Measurements from ENCODE around the gene PPM1M. TPM values are rescaled to one million over a fixed set of nuclear protein-coding genes. Genes with fewer than 3 reads are reported as not detected.
A peak's percentile ranks its signal among the peaks of the same experiment; 100 is the strongest.
"Not testable (repeated sequence)": the region's sequence is repeated elsewhere in the genome, so short reads cannot be mapped to it uniquely, and the experiment has no call there.

PPM1M gene
- total RNA-seq, 1 donor: 28.2 TPM

DNA sequence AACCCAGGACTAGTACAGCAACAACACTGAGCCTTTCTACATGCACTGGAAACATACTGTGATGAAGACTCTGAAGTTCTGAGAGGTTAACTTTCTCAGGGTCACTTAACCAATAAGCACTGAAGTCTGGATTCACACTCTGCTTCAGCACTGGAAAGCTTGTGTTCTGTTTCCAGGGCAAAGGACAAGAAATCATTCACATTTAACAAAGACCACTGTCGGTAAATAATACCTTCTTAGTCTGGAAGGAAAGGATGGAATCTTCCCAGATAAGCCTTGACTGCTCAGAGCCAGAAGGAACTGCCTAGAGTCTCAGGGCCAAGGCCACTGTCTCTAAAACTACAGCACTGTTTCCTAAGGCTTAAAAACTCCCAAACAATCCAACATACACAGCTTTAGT is 37.7 kb downstream of the PPM1M start:
- no peaks in the 10 kb centered on the region for H4K20me1 ChIP-seq (ENCODE audit: insufficient read depth, low read length)
- no peaks in the 10 kb centered on the region for H3K36me3 ChIP-seq (ENCODE audit: insufficient read depth, low read length)
- no peak for DNase-seq (ENCODE audit: insufficient read length, low spot score, missing footprints)
- peaks cover 33% of the 10 kb centered on the region for H3K4me1 ChIP-seq (ENCODE audit: insufficient read depth, low read length)
- H3K9me3 ChIP-seq (ENCODE audit: low read depth, low read length): no peaks in the 10 kb centered on the region
- H3K27ac ChIP-seq (ENCODE audit: low read depth, low read length): no peak overlapping the region
- H3K4me2 ChIP-seq (ENCODE audit: insufficient read depth, low read length): no peak overlapping the region
- TF ChIP-seq CTCF (IDR thresholded peaks at IDR 0.05; ENCODE audit: extremely low read depth, low read depth, low read length): no peak
- H3K27me3 ChIP-seq (ENCODE audit: insufficient read depth, low read length): no peaks in the 10 kb centered on the region
- H3K79me2 ChIP-seq (ENCODE audit: insufficient read depth, low read length): peaks cover 4% of the 10 kb centered on the region
- no peak overlapping the region for H2AFZ ChIP-seq (ENCODE audit: low read length)
- H3K4me3 ChIP-seq (ENCODE audit: insufficient read depth, low read length): no peak overlapping the region

GRCh38 chr3:52284051-52284450 is 38.5 kb downstream of the PPM1M start:
- not testable (repeated sequence) for H3K36me3 ChIP-seq (ENCODE audit: insufficient read depth, low read length)

DNA sequence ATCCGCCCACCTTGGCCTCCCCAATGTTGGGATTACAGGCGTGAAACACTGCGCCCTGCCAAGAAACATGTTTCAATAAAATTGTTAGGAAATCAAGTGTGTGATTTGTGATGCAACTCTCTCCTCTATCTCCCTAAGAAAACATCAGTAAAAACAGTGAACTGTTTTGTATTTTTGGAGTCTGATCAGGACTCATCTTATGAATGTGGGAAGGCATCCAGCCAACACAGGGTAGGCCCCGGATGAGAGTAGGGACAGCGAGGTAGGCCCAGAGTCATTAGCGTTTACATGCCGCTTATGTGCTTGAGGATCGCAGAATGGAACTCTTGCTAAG is 41.2 kb downstream of the PPM1M start:
- Histone ChIP-seq H3K79me2 (ENCODE audit: insufficient read depth, low read length) (peaks cover 32% of the 10 kb centered on the region), H3K36me3 (ENCODE audit: insufficient read depth, low read length) (no peaks in the 10 kb centered on the region), H3K4me2 (ENCODE audit: insufficient read depth, low read length) (peak overlapping the region; percentile 88), H3K9me3 (ENCODE audit: low read depth, low read length) (no peaks in the 10 kb centered on the region), H2AFZ (ENCODE audit: low read length) (no peak overlapping the region), H3K4me3 (ENCODE audit: insufficient read depth, low read length) (peak overlapping the region; percentile 99), H3K27me3 (ENCODE audit: insufficient read depth, low read length) (no peaks in the 10 kb centered on the region), H3K27ac (ENCODE audit: low read depth, low read length) (peak overlapping the region; percentile 100), H3K4me1 (ENCODE audit: insufficient read depth, low read length) (peaks cover 23% of the 10 kb centered on the region), H4K20me1 (ENCODE audit: insufficient read depth, low read length) (no peaks in the 10 kb centered on the region)
- TF ChIP-seq CTCF (IDR thresholded peaks at IDR 0.05; ENCODE audit: extremely low read depth, low read depth, low read length): no peak
- peak; percentile 81 for DNase-seq (ENCODE audit: insufficient read length, low spot score, missing footprints)

More at GRCh38 chr3:52284051-52284450, 38.5 kb downstream of the PPM1M start:
- Histone ChIP-seq H3K79me2 (ENCODE audit: insufficient read depth, low read length) (peaks cover 11% of the 10 kb centered on the region), H3K4me1 (ENCODE audit: insufficient read depth, low read length) (peaks cover 39% of the 10 kb centered on the region)
- not testable (repeated sequence) for H3K27ac ChIP-seq (ENCODE audit: low read depth, low read length); H3K4me2 ChIP-seq (ENCODE audit: insufficient read depth, low read length); H3K27me3 ChIP-seq (ENCODE audit: insufficient read depth, low read length); H3K4me3 ChIP-seq (ENCODE audit: insufficient read depth, low read length); H4K20me1 ChIP-seq (ENCODE audit: insufficient read depth, low read length); DNase-seq (ENCODE audit: insufficient read length, low spot score, missing footprints); H3K9me3 ChIP-seq (ENCODE audit: low read depth, low read length); H2AFZ ChIP-seq (ENCODE audit: low read length)

DNA sequence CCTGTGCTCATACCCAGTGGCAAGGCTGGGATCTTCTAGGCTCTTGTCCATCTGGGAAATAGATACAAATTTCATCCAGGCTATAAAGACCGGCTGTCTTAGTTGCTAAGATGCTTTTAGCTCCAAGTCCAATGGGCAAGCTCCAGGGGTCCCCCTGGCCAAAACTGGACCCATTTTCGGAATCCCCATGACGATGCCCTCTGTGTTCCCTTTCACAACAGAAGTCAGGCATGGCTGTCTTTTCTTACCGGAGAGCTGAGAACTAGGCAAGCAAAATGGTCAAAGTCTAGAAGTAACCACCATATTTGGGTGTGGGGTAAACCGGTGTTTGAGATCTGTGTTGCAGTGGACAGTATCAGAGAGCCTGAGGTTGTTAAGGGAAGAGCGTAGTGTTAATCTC is 43.1 kb downstream of the PPM1M start:
- Histone ChIP-seq H3K9me3 (ENCODE audit: low read depth, low read length) (no peaks in the 10 kb centered on the region), H2AFZ (ENCODE audit: low read length) (peak overlapping the region; percentile 98), H3K79me2 (ENCODE audit: insufficient read depth, low read length) (peaks cover 32% of the 10 kb centered on the region), H4K20me1 (ENCODE audit: insufficient read depth, low read length) (no peaks in the 10 kb centered on the region), H3K27me3 (ENCODE audit: insufficient read depth, low read length) (no peaks in the 10 kb centered on the region), H3K4me1 (ENCODE audit: insufficient read depth, low read length) (peaks cover 15% of the 10 kb centered on the region), H3K4me2 (ENCODE audit: insufficient read depth, low read length) (peak overlapping the region; percentile 88), H3K27ac (ENCODE audit: low read depth, low read length) (peak overlapping the region; percentile 100), H3K4me3 (ENCODE audit: insufficient read depth, low read length) (peak overlapping the region; percentile 99), H3K36me3 (ENCODE audit: insufficient read depth, low read length) (peaks cover 10% of the 10 kb centered on the region)
- peak; percentile 26 for DNase-seq (ENCODE audit: insufficient read length, low spot score, missing footprints)
- TF ChIP-seq CTCF (IDR thresholded peaks at IDR 0.05; ENCODE audit: extremely low read depth, low read depth, low read length): no peak

All from osteoblast (primary cell).